ENCODE measurements around the gene DMWD. TPM values are rescaled to one million over a fixed set of nuclear protein-coding genes. Genes with fewer than 3 reads are reported as not detected.
A peak's percentile ranks its signal among the peaks of the same experiment; 100 is the strongest.

The DMWD gene
- total RNA-seq, 1 donor from 2014 or later = 77.3 TPM

- no peak for DNase-seq
- Mint-ChIP-seq H3K4me1 (no peaks in the 10 kb centered on the region), H3K27ac (no peak overlapping the region), H3K9me3 (no peaks in the 10 kb centered on the region), H3K4me3 (no peak overlapping the region), H3K36me3 (ENCODE audit: low read depth) (peaks cover 91% of the 10 kb centered on the region), H3K27me3 (no peaks in the 10 kb centered on the region)
- ChIA-PET CTCF (interaction anchor here (1.0 kb wide), 1 partner anchor 11 kb away, joined by 3 read pairs; no protein-coding TSS in a partner anchor), POLR2A (interaction anchor here (0.6 kb wide), 1 partner anchor 1424 kb away, joined by 3 read pairs; no protein-coding TSS in a partner anchor)
- no peak for ATAC-seq (ENCODE audit: low read depth)
- intact Hi-C loops (cut with micrococcal nuclease) = no loop called here
- TF ChIP-seq, protein P1, sequence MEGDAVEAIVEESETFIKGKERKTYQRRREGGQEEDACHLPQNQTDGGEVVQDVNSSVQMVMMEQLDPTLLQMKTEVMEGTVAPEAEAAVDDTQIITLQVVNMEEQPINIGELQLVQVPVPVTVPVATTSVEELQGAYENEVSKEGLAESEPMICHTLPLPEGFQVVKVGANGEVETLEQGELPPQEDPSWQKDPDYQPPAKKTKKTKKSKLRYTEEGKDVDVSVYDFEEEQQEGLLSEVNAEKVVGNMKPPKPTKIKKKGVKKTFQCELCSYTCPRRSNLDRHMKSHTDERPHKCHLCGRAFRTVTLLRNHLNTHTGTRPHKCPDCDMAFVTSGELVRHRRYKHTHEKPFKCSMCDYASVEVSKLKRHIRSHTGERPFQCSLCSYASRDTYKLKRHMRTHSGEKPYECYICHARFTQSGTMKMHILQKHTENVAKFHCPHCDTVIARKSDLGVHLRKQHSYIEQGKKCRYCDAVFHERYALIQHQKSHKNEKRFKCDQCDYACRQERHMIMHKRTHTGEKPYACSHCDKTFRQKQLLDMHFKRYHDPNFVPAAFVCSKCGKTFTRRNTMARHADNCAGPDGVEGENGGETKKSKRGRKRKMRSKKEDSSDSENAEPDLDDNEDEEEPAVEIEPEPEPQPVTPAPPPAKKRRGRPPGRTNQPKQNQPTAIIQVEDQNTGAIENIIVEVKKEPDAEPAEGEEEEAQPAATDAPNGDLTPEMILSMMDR (IDR thresholded peaks at IDR 0.05) = no peak
These were observed 32.1 kb upstream of the DMWD start for GRCh38 chr19:45824531-45825262.

DNA sequence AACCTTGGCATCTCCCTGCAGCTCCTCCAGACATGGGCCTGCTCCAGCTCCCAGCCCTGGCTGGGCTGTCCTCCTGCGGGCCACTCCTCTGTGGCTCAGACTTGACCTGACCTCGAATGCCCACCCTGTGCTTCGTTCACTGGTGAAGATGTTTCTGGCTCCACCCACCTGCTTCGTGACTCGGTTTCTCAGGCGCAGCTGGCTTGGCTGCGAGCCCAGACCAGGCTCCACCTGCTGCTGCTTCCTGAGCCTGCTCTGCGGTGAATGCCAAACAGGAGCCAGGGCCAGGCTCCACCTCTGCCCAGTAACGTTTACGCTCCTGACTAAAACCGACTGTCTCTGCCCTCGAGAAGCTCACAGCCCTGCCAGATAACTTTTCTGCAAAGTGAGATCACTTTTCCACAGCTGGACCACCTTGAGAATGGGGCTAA lies 31.4 kb upstream of the DMWD start:
- no peak overlapping the region for H3K4me3 Mint-ChIP-seq
- H3K27ac Mint-ChIP-seq = no peak overlapping the region
- intact Hi-C loops (cut with micrococcal nuclease) = no loop called here

GRCh38 chr19:45823182-45823581 lies 30.5 kb upstream of the DMWD start:
- POLR2A ChIA-PET = interaction anchor here (0.5 kb wide), 1 partner anchor 38 kb away, joined by 6 read pairs; no protein-coding TSS in a partner anchor
- no peaks in the 10 kb centered on the region for H3K4me1 Mint-ChIP-seq
- no peaks in the 10 kb centered on the region for H3K27me3 Mint-ChIP-seq
- no peak for ATAC-seq (ENCODE audit: low read depth)
- CTCF ChIA-PET = no interaction called here
- H3K9me3 Mint-ChIP-seq = no peaks in the 10 kb centered on the region
- TF ChIP-seq, protein P1 (IDR thresholded peaks at IDR 0.05) = no peak
- no peak for DNase-seq
- H3K27ac Mint-ChIP-seq = no peak overlapping the region
- intact Hi-C loops (cut with micrococcal nuclease) = no loop called here
- H3K36me3 Mint-ChIP-seq (ENCODE audit: low read depth) = peaks cover 83% of the 10 kb centered on the region
- H3K4me3 Mint-ChIP-seq = no peak overlapping the region

More for the DNA sequence above, 31.4 kb upstream of the DMWD start:
- Mint-ChIP-seq H3K27me3 (no peaks in the 10 kb centered on the region), H3K36me3 (ENCODE audit: low read depth) (peaks cover 91% of the 10 kb centered on the region), H3K4me1 (no peaks in the 10 kb centered on the region), H3K9me3 (no peaks in the 10 kb centered on the region)
- DNase-seq (no peak), ATAC-seq (ENCODE audit: low read depth) (no peak)
- CTCF ChIA-PET = interaction anchor here (1.0 kb wide), 1 partner anchor 10 kb away, joined by 3 read pairs; no protein-coding TSS in a partner anchor
- POLR2A ChIA-PET = interaction anchor here (0.6 kb wide), 1 partner anchor 1424 kb away, joined by 3 read pairs; no protein-coding TSS in a partner anchor
- TF ChIP-seq, protein P1 (IDR thresholded peaks at IDR 0.05) = no peak

DNA sequence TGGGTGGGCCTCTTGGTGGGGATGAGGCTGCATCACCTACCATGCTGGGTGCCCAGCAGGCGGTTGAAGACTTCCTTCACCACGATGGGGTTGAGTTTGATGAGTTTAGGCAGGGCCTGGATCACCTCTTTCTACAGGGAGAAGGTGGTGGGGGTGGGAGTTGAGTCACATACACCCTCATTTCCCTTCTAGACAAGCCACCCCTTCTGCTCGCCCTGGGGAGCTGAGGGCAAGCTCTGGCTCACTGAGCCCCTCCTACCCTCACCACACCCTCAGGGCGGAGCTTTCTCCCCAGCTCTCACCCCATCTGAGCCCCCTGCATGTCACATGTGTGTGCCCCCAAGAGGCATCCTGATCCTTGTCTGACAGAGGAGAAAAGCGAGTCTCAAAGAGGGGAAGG lies 30.1 kb upstream of the DMWD start:
- DNase-seq = no peak
- H3K36me3 Mint-ChIP-seq (ENCODE audit: low read depth) = peaks cover 78% of the 10 kb centered on the region
- no peak overlapping the region for H3K27ac Mint-ChIP-seq
- intact Hi-C loops (cut with micrococcal nuclease) = no loop called here
- TF ChIP-seq, protein P1 (IDR thresholded peaks at IDR 0.05) = no peak
- no peaks in the 10 kb centered on the region for H3K27me3 Mint-ChIP-seq
- no peak overlapping the region for H3K4me3 Mint-ChIP-seq
- CTCF ChIA-PET = no interaction called here
- POLR2A ChIA-PET = no interaction called here
- no peaks in the 10 kb centered on the region for H3K4me1 Mint-ChIP-seq
- no peak for ATAC-seq (ENCODE audit: low read depth)
- H3K9me3 Mint-ChIP-seq = no peaks in the 10 kb centered on the region

- Mint-ChIP-seq H3K4me1 (peaks cover 9% of the 10 kb centered on the region), H3K27me3 (no peaks in the 10 kb centered on the region), H3K36me3 (ENCODE audit: low read depth) (peaks cover 67% of the 10 kb centered on the region), H3K4me3 (no peak overlapping the region), H3K9me3 (no peaks in the 10 kb centered on the region), H3K27ac (peak overlapping the region; percentile 31)
- DNase-seq = no peak
- ATAC-seq (ENCODE audit: low read depth) = no peak
- intact Hi-C loops (cut with micrococcal nuclease) = no loop called here
- POLR2A ChIA-PET = no interaction called here
- CTCF ChIA-PET = no interaction called here
- TF ChIP-seq, protein P1 (IDR thresholded peaks at IDR 0.05) = no peak
These were observed 28.9 kb upstream of the DMWD start for GRCh38 chr19:45821570-45821969.

All from activated B cell treated with CpG ODN at 0.5 μM for 24 hours (primary cell).